Psoas muscle (tissue), 8 donors: ENCODE results near the gene ASB3. TPM values are rescaled to one million over a fixed set of nuclear protein-coding genes. Genes with fewer than 3 reads are reported as not detected.
"Not testable (repeated sequence)": the region's sequence is repeated elsewhere in the genome, so short reads cannot be mapped to it uniquely, and the experiment has no call there.

Source experiments
- ATAC-seq, 4 donors: fragments of 200-7000 bp; cut with Tn5 transposase; one replicate each; pipeline ENCODE4 v1.9.1; 2020; ENCODE audit warnings: moderate library complexity in 3 of 4, mild to moderate bottlenecking in 2 of 4
- DNase-seq, 2 donors: peaks; one replicate each; pipeline ENCODE4 v3.0.0-alpha.2; 2020
- H3K27ac ChIP-seq: fragments of 200-600 bp; one replicate; pipeline ENCODE4 v1.8.0; 2022
- H3K27me3 ChIP-seq, 3 donors: fragments of 200-600 bp in 1 of 3; one replicate each; pipeline versions ENCODE4 v1.6.1 to v1.8.0; 2013 to 2022; ENCODE audit warnings: low read length in 2 of 3, mild to moderate bottlenecking in 2 of 3, moderate library complexity in 1 of 3; ENCODE audit not compliant: insufficient read depth in 3 of 3
- H3K36me3 ChIP-seq, 2 donors: fragments of 200-600 bp in 1 of 2; one replicate each; pipeline versions ENCODE4 v1.6.1 to v1.8.0; 2013 to 2022; ENCODE audit warnings: low read depth in 1 of 2, mild to moderate bottlenecking in 1 of 2, moderate library complexity in 1 of 2; ENCODE audit not compliant: insufficient read depth in 1 of 2
- H3K4me1 ChIP-seq: fragments of 200-600 bp; one replicate; pipeline ENCODE4 v1.8.0; 2022
- H3K4me3 ChIP-seq: fragments of 200-600 bp; one replicate; pipeline ENCODE4 v1.8.0; 2022; ENCODE audit warnings: mild to moderate bottlenecking
- H3K9me3 ChIP-seq: fragments of 200-600 bp; one replicate; pipeline ENCODE4 v1.8.0; 2022
- WGBS, 3 donors: extraction: QIAGEN DNeasy Blood & Tissue Kit; methylation state at CpG; one replicate each; pipeline versions ENCODE4 v1.1.6 to v1.1.7; 2013; 5-methylcytosine and 5-hydroxymethylcytosine counted together
- intact Hi-C, 2 donors: fragments of 100-400 bp; cut with DNase I; formaldehyde crosslinking; loops; one replicate each; pipeline versions ENCODE4 v1.11.0 to v1.14.2; 2022
- polyA plus RNA-seq, 3 donors: library from polyadenylated mRNA; stranded (reverse); fragments of 200-250 nt; gene quantifications; one replicate each; pipeline ENCODE4 v1.2.3, GENCODE V29; 2013
- total RNA-seq, 4 donors: library from RNA; stranded (reverse); fragmentation: NEBNext Ultra II Directional in 2 of 4; extraction: Animal tissue kit (Norgen Biotek cat#: 25700) in 2 of 4; gene quantifications; one replicate each; pipeline versions ENCODE4 v1.2.1 to v1.2.4, GENCODE V29; 2021 to 2023
- TF ChIP-seq, protein P1 (sequence below): fragments of 200-600 bp; IDR thresholded peaks from one replicate; pipeline ENCODE4 v1.8.0; 2022; ENCODE audit warnings: antibody characterized with exemption
- donor health status: healthy with polysubstance abuse.
- donor health status: DM: no; HTN: no; CAD: no; lungs with moderate emphysema.
- donor health status: Bipolar disorder and iron deficiency.
- donor health status: healthy.
- donor health status: DM: yes; HTN: yes; CAD: no.
- donor health status: DM: no; HTN: no; CAD: no.
- donor health status: DM: no; HTN: no; CAD: no.
- donor health status: DM: yes; HTN: yes; CAD: no.

Gene ASB3
- total and polyA plus RNA-seq, 7 donors = 2.9 to 6.8 (median 5.1) TPM

DNA sequence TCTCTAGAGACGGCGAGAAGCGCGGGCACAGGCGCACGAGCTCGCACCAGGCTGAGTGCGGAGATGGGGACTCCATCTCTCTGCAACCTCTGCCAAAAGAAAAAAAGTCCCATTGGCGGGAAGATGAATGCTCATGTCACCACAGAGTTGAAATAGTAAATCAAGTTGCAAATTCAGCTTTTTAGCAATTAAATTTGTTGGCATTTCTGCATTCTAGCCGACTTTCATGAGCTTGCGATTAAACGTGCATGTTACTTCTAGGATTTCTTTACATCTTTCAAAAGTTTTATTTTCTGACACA is 18.6 kb downstream of the ASB3 start:
- H3K36me3 ChIP-seq = peaks cover 0 to 15% of the 10 kb centered on the region in 2 donors
- intact Hi-C loops = no loop called here
- H3K9me3 ChIP-seq = no peaks in the 10 kb centered on the region
- TF ChIP-seq, protein P1, sequence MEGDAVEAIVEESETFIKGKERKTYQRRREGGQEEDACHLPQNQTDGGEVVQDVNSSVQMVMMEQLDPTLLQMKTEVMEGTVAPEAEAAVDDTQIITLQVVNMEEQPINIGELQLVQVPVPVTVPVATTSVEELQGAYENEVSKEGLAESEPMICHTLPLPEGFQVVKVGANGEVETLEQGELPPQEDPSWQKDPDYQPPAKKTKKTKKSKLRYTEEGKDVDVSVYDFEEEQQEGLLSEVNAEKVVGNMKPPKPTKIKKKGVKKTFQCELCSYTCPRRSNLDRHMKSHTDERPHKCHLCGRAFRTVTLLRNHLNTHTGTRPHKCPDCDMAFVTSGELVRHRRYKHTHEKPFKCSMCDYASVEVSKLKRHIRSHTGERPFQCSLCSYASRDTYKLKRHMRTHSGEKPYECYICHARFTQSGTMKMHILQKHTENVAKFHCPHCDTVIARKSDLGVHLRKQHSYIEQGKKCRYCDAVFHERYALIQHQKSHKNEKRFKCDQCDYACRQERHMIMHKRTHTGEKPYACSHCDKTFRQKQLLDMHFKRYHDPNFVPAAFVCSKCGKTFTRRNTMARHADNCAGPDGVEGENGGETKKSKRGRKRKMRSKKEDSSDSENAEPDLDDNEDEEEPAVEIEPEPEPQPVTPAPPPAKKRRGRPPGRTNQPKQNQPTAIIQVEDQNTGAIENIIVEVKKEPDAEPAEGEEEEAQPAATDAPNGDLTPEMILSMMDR = no peak
- DNase-seq (no peak), ATAC-seq (no peak)
- peak overlapping the region; percentile 89 for H3K27ac ChIP-seq
- peaks cover 20% of the 10 kb centered on the region for H3K4me1 ChIP-seq
- H3K27me3 ChIP-seq = no peaks in the 10 kb centered on the region
- H3K4me3 ChIP-seq = peak overlapping the region; percentile 87
- WGBS, 3 donors = 1 to 2% (median 1%) methylated on average over 12 of the region's 12 CpGs

DNA sequence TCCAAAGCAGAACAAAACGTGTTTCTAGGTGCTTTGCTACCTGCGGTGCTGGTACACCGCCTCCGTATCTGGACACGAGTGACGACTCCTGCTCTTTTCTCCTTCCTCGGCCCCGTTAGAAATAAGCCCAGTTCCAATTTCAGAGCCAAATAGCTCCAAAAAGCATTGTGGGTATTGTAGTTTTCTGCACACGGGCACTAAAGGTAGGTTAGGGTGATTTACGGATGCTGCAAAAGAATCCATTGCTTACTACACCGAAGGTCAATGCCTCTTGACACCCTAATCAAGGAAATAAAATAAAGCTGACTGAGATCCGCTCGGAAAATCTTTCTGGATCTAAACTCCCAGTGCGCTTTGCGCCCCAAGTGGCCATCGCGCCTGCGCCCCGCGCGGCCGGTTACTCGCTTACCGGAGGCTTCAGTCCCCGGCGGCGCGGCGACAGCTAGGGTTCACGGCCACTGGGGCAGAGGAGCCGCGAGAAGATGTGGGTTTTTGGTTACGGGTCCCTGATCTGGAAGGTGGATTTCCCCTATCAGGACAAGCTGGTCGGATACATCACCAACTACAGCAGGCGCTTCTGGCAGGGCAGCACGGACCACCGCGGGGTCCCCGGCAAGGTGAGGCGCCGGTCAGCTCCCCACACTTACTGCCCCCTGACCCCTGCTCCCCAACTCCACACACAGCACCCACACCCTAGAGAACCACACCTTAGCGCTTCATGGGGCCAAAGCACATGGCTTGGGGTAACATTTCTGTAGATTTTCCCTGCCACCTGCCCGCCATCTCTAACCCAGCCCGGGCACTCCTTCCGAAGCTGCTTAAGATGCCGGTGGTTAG is 19.1 kb downstream of the ASB3 start, which contains the start of gene CHAC2:
Gene CHAC2 (plus strand): TSS at position 400 of the 837 bp plus-strand sequence. CDS start 83 bp downstream, at position 483.
- peaks cover 0 to 19% of the 10 kb centered on the region in 2 donors for H3K36me3 ChIP-seq
- H3K9me3 ChIP-seq = no peaks in the 10 kb centered on the region
- peak; percentile 95 to 99 (median 96) for ATAC-seq
- TF ChIP-seq, protein P1 = peak; percentile 49
- WGBS, 3 donors = 0% methylated on average over 46 of the region's 46 CpGs
- intact Hi-C loops = no loop called here
- DNase-seq = peak; percentile 89 to 94
- H3K27me3 ChIP-seq = no peaks in the 10 kb centered on the region
- peaks cover 20% of the 10 kb centered on the region for H3K4me1 ChIP-seq
- peak within 1 kb of the TSS; percentile 87 for H3K4me3 ChIP-seq
- peak within 1 kb of the TSS; percentile 89 for H3K27ac ChIP-seq

DNA sequence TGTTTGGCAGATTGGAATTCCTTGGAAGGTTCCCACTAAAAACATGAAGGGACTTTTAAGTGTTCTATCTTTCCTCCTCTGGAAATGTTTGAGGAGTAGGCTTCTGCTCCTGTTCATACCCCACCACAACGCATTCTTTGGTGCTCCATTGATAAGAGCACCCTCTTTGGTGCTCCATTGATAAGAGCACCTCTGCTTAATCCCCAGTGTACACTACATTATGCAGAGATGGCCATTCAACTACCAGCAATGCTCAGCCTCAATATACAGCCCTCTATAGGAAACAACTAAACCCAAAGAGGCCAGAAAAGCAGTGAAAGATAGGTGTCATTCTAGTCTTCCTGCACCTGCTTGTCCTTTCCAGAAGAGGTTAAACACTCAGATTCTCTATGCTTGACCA is 21.0 kb downstream of the ASB3 start:
- H3K27ac ChIP-seq = no peak overlapping the region
- TF ChIP-seq, protein P1 = no peak
- DNase-seq (no peak), ATAC-seq (no peak)
- 92 to 100% (median 96%) methylated on average over 1 of the region's 1 CpG for WGBS, 3 donors
- intact Hi-C loops = no loop called here
- H3K36me3 ChIP-seq = peaks cover 0 to 28% of the 10 kb centered on the region in 2 donors
- no peaks in the 10 kb centered on the region for H3K27me3 ChIP-seq
- no peaks in the 10 kb centered on the region for H3K9me3 ChIP-seq
- peaks cover 20% of the 10 kb centered on the region for H3K4me1 ChIP-seq
- H3K4me3 ChIP-seq = no peak overlapping the region

DNA sequence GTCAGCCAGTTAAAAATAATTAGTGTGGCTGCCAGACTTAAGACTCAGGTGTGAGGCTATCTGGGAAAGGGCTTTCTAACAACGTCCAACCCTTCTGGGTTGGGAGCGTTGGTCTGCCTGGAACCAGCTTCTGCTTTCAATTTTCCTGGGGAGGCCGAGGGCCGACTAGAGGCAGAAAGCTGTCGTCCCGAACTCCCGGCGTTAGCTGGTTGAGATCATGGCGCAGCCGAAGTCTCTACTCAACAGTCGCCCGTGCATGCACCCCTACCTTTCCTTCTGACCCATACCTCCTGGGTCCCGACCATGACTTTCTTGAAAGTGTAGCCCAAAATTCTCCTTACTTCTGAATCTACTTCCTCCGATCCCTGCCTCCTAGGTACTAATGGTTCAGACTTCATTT is 29.5 kb downstream of the ASB3 start:
- intact Hi-C loops, H3K27ac ChIP-seq, H3K4me3 ChIP-seq, ATAC-seq, H3K27me3 ChIP-seq, H3K9me3 ChIP-seq, H3K4me1 ChIP-seq, DNase-seq: not testable (repeated sequence)
- peaks cover 0 to 26% of the 10 kb centered on the region in 2 donors for H3K36me3 ChIP-seq
- WGBS, 3 donors = 98 to 99% (median 98%) methylated on average over 14 of the region's 14 CpGs

DNA sequence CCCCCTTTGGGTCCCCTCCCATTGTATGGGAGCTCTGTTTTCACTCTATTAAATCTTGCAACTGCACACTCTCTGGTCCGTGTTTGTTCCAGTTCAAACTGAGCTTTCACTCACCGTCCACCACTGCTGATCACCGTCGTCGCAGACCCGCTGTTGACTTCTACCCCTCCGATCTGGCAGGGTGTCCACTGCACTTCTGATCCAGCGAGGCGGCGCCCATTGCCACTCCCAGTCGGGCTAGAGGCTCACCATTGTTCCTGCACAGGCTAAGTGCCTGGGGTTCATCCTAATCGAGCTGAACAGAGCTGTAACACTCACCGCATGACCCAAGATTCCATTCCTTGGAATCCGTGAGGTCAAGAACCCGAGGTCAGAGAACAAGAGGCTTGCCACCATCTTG is 30.1 kb downstream of the ASB3 start:
- TF ChIP-seq, protein P1 = no peak
- H3K4me3 ChIP-seq = no peak overlapping the region
- H3K27me3 ChIP-seq = no peaks in the 10 kb centered on the region
- intact Hi-C loops = no loop called here
- H3K9me3 ChIP-seq = no peaks in the 10 kb centered on the region
- H3K27ac ChIP-seq = no peak overlapping the region
- no peak for DNase-seq
- no peaks in the 10 kb centered on the region for H3K4me1 ChIP-seq
- ATAC-seq = no peak
- WGBS, 3 donors = 96 to 99% (median 98%) methylated on average over 15 of the region's 15 CpGs
- H3K36me3 ChIP-seq = peaks cover 0 to 21% of the 10 kb centered on the region in 2 donors
